ENCODE results near the gene CHD2. TPM values are rescaled to one million over a fixed set of nuclear protein-coding genes. Genes with fewer than 3 reads are reported as not detected.

The CHD2 gene
- total RNA-seq, 4 donors from 2014 or later, result 26.9 to 55.5 (median 33.7) TPM

- Histone ChIP-seq H3K4me1 (peaks cover 44 to 51% of the 10 kb centered on the region in 2 donors), H3K9me3 (no peaks in the 10 kb centered on the region), H3K27ac (peak overlapping the region; percentile 91 to 100 (median 99)), H3K36me3 (peaks cover 4 to 38% of the 10 kb centered on the region in 2 donors), H3K27me3 (no peaks in the 10 kb centered on the region), H3K4me3 (peak overlapping the region; percentile 71 to 90 (median 79))
- ATAC-seq (no peak), DNase-seq (no peak)
- intact Hi-C loops (cut with DNase I; ENCODE audit: low total_unique reads) (loop anchor here (10.0 kb wide), 1 partner anchor 330 kb away; no protein-coding TSS in a partner anchor), in situ Hi-C loops (cut with MboI; ENCODE audit: low sequenced_read_pairs in 4 of 4) (loop anchor here in 1 of 4 donors (5.0 kb wide), 1 partner anchor 72 kb away; no protein-coding TSS in a partner anchor)
- TF ChIP-seq POLR2A (IDR thresholded peaks at IDR 0.05), result no peak
- no peak for TF ChIP-seq CTCF (IDR thresholded peaks at IDR 0.05 in 4 of 5, conservative IDR thresholded peaks at IDR 0.05 in 1 of 5)
These were observed 15.5 kb upstream of the CHD2 start for GRCh38 chr15:92884436-92885223.

DNA sequence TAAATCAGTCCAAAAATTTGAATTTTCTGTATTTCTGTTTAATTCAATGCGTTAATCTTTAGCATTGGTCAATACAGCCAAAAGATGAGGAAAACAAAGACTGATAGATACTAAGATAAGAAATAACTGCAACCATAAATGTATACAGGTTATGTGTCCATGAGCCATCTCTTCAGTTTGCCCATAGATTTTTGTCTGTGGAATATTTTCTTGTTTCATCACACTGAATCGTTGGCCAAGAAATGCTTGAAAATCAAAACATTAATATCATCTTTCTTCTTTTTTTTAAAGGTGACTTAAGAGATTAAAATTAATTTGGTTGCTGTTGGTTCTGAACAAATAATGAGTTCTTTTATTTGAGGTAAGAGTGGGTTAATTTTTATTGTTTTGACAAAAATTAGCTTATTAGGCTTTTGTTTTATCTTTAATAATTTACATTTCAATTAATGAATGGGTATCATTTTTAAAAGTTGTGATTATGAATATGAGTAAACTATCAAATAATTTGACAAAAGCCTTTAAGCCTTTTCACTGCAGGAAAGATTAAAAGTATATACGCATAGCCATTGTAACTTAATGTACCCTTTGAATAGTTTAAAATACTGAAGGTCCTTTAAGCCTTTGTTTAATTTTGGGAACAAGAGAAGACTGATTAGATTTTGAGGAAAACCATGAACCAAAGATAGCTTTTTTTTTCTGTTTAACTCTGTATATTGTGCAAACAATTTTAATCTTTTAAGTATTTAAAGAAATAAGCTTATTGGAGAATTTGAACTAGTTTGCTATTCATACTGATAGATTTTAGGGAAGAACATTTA, 14.7 kb upstream of the CHD2 start:
- Histone ChIP-seq H3K9me3 (no peaks in the 10 kb centered on the region), H3K4me3 (peak overlapping the region; percentile 71 to 90 (median 79)), H3K36me3 (peaks cover 4 to 43% of the 10 kb centered on the region in 2 donors), H3K27me3 (no peaks in the 10 kb centered on the region), H3K4me1 (peaks cover 44 to 54% of the 10 kb centered on the region in 2 donors), H3K27ac (peak overlapping the region; percentile 91 to 100 (median 99))
- no peak for DNase-seq
- no peak for ATAC-seq
- TF ChIP-seq CTCF (IDR thresholded peaks at IDR 0.05 in 4 of 5, conservative IDR thresholded peaks at IDR 0.05 in 1 of 5), result no peak
- peak in 1 of 2 donors; percentile 8 for TF ChIP-seq POLR2A (IDR thresholded peaks at IDR 0.05)
- in situ Hi-C loops (cut with MboI; ENCODE audit: low sequenced_read_pairs in 4 of 4) (no loop called here), intact Hi-C loops (cut with DNase I; ENCODE audit: low total_unique reads) (loop anchor here (10.0 kb wide), 1 partner anchor 329 kb away; no protein-coding TSS in a partner anchor)

DNA sequence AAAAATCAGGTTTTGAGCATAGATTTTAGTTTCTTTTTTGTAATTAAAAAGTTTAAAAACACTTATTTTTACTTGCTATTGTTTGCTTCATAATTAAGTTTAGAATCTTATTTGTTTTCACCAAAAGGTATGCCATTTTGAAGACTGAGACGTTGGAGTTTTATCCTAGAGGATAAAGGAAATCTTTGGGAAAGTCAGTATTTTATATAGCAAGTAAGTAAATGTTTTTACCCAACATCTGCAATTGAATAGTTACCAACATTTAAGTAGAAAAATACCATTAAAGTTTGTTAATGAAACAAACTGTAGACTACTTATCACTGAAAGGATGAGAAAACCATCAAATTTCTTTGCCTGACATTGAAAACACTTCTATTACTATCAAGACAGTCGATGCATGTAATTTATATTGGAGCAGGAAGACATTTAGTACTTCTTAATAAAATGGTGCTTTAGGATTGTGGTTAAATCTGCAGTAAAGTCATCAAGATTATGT, 14.0 kb upstream of the CHD2 start:
- Histone ChIP-seq H3K4me1 (peaks cover 43 to 50% of the 10 kb centered on the region in 2 donors), H3K4me3 (peak overlapping the region in 3 of 4 donors; percentile 71 to 87 (median 71)), H3K36me3 (peaks cover 4 to 50% of the 10 kb centered on the region in 2 donors), H3K27me3 (no peaks in the 10 kb centered on the region), H3K9me3 (no peaks in the 10 kb centered on the region), H3K27ac (peak overlapping the region; percentile 91 to 100 (median 99))
- intact Hi-C loops (cut with DNase I; ENCODE audit: low total_unique reads) (loop anchor here (10.0 kb wide), 1 partner anchor 329 kb away; no protein-coding TSS in a partner anchor), in situ Hi-C loops (cut with MboI; ENCODE audit: low sequenced_read_pairs in 4 of 4) (no loop called here)
- DNase-seq (no peak), ATAC-seq (no peak)
- TF ChIP-seq CTCF (IDR thresholded peaks at IDR 0.05 in 4 of 5, conservative IDR thresholded peaks at IDR 0.05 in 1 of 5) (no peak), POLR2A (IDR thresholded peaks at IDR 0.05) (no peak)

DNA sequence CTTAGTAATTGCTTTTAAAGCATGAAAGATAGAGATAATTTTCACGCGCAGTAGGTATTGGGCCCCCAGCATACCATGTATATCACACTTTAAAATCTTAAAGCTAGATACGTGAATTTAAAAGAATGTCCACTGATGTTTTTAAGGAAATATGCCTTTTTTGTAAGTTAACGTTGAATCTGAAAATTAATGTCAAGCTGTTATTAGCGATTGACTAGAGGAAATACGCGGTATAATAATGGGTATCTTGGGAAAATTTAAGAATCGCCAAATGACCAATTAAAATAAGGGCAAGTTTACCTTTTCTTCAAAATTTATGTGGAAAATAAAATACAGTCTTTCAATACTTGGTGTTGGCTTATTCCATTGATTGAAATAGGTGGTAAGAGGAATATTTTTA, 13.3 kb upstream of the CHD2 start:
- ATAC-seq, result no peak
- DNase-seq, result no peak
- H3K36me3 ChIP-seq, result peaks cover 4 to 57% of the 10 kb centered on the region in 2 donors
- no peaks in the 10 kb centered on the region for H3K27me3 ChIP-seq
- H3K4me3 ChIP-seq, result peak overlapping the region; percentile 3 to 71 (median 45)
- TF ChIP-seq CTCF (IDR thresholded peaks at IDR 0.05 in 4 of 5, conservative IDR thresholded peaks at IDR 0.05 in 1 of 5) (no peak), POLR2A (IDR thresholded peaks at IDR 0.05) (no peak)
- no peaks in the 10 kb centered on the region for H3K9me3 ChIP-seq
- in situ Hi-C loops (cut with MboI; ENCODE audit: low sequenced_read_pairs in 4 of 4) (no loop called here), intact Hi-C loops (cut with DNase I; ENCODE audit: low total_unique reads) (loop anchor here (10.0 kb wide), 1 partner anchor 328 kb away; no protein-coding TSS in a partner anchor)
- H3K4me1 ChIP-seq, result peaks cover 36 to 43% of the 10 kb centered on the region in 2 donors
- peak overlapping the region; percentile 91 to 100 (median 99) for H3K27ac ChIP-seq
